Measurements from ENCODE around the gene MCOLN1.

Gene MCOLN1

DNA sequence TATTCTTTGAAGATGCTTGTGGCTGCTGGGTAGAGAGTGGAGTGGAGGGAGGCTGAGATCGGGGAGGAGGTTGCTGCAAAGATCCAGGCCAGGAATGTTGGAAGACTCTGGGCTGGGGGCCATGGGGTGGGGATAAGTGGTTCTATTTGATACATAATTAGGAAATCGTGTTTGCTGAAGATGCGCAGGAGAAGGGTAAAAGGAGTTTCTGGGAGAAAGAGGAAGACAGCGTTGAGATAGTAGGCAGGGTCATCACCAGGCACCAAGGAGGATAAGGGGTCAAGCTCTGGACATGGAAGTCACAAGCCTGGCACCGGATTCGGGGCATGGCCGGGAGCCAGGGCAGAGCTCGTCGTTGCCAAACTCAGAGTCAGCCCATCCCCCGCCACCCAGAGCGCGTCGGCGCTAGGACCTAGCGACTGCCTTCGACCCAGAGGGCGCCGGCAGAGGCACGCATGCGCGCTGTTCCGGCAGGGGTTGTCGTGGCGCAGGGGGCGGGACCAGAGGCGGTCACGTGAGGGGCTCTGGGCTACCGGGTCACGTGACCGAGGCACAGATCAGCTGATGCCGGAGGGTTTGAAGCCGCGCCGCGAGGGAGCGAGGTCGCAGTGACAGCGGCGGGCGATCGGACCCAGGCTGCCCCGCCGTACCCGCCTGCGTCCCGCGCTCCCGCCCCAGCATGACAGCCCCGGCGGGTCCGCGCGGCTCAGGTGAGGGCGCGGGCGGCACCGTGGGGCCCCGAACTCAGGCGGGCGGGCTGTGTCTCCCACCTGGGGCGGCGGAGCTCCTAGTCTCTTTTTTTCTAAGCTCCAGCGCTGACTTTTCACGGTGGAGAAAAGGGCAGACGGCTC, at the start of gene MCOLN1:
Gene MCOLN1, plus strand, starts transcription at position 553 of the 851 bp plus-strand sequence. Its CDS starts 127 bp downstream, at position 680.
- peak; percentile 100 for DNase-seq

DNA sequence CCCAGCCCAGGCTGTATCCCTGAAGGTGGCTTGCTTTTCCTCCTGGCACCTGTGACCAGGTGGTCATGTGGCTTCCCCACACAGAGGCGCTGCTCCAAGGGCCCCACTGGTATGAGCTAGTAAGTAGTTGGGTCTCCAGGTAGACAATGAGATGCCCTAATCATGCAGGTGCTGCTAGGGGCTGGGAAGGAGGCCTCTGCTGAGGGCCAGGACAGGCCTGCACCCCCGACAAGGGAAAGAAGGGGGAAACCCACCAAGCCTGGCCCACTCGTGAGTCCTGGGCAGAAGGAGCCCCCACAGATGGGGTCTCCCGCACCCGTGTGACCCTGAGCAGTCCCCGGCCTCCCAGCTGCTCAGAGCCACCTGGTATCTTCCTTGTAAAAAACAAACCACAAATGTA, 46.8 kb upstream of the MCOLN1 start:
- no peak for DNase-seq

DNA sequence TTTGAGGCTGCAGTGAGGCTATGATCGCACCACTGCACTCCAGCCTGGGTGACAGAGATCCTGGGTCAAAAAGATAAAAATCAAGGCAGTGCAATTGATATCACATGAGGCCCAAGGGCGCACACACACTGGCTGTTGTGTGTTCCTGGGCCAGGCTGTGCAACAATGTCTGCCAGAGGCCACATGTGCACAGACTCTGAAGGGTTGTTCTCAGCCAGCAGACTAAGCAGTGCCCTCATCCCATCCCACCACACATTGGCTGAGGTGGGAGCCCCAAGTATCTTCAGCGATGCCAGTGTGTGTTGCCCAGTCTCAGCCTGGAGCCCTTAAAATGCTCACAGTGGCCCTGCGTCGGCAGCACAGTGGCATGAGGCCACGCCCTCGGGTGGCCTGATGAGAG, 46.2 kb upstream of the MCOLN1 start:
- no peak for DNase-seq

DNA sequence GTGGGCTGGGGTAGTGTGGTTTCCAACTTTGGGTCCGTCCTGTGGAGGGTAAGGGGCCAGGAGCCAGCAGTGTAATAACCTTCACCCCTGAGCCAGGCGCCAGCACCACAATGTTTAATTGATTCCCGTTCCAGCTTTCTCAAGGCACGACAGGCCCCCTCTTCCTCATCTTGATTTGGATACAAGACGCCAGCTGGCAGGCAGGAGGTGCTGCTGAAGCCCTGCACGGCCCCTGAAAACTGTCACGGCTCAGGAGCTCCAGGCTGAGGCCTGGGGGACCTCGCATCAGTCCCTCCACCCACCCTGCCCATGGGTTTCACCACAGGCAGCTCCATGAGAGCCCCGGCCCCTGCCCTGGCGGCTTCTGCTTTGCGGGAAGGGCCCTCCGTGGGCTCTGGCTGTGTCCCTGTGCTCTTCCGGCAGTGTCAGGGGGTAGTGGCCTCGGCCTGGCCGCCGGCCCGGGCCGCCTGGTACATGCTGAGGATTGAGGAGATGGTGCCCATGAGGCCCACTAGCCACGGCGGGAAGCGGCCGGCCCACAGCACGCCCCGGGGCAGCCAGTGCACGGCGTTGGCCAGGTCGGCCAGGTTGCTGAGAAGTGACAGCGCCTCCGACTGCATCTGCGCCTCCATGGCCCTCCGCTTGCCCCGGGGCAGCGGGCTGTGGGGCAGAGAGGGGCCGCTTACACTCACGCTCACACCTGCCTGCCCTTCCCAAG, 45.5 kb upstream of the MCOLN1 start:
- DNase-seq, result no peak

DNA sequence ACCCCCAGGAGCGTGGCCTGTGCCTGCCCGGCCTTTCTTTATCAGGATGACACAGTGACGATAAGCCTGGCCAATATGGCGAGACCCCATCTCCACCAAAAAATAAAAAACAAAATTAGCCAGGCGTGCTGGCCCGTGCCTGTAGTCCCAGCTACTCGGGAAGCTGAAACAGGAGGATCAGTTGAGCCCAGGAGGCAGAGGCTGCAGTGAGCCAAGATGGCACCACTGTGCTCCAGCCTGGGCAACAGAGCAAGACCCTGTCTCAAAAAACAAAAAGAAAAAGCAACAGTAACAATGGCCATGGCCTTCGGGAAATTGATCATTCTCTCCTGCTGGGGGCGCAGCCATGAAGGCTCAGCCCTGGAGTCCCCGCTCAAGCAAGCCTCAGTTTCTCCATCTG, 44.7 kb upstream of the MCOLN1 start:
- no peak for DNase-seq

DNA sequence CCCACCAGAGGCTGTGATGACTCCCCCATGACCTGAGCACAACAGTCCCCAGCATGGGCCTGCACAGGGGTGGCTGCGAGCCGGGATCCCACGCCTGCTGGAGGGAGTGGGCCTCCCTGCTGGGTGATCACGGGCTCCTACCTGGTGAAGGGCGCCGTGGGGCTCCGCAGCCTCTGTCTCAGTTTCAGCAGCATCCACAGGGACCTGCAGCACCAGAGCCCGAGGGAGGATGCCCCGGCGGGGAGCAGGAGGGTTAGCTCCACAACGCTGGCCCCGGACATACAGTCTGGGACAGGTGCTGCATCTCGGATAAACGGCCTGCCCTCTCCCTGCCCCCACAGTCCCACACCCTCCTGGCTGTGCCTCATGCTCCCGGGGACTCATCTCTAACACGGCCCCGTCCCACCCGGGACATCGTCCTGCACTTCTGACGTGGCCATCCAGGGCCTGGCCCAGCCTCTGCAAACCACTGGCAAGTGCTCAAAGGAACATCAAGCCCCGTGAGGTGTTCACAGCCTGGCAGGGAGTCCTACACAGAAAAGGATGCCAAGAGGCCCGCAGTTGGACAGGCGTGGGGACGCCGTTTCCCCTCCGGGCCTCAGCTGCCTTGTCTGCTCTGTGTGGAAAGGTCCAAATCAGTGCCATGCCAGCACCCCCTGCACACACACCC, 44.1 kb upstream of the MCOLN1 start:
- no peak for DNase-seq

DNA sequence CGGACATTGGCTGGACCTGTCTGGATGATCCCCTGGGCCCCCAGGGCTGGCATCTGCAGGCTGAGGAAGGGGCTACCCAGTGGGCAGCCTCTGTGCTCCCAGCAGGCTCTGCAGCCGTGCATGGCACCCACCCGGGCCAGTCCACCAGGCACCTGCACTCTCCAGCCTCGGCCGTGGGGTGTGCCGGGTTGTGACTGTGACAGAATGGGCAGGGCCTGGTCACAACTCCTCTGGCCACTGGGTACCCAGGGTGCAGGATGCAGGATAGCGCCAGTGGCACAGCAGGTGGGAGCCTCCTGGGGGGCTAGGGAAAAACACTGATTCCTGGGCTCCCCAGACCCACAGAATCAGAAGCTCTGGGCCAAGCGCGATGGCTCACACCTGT, 43.6 kb upstream of the MCOLN1 start:
- DNase-seq, result no peak

DNA sequence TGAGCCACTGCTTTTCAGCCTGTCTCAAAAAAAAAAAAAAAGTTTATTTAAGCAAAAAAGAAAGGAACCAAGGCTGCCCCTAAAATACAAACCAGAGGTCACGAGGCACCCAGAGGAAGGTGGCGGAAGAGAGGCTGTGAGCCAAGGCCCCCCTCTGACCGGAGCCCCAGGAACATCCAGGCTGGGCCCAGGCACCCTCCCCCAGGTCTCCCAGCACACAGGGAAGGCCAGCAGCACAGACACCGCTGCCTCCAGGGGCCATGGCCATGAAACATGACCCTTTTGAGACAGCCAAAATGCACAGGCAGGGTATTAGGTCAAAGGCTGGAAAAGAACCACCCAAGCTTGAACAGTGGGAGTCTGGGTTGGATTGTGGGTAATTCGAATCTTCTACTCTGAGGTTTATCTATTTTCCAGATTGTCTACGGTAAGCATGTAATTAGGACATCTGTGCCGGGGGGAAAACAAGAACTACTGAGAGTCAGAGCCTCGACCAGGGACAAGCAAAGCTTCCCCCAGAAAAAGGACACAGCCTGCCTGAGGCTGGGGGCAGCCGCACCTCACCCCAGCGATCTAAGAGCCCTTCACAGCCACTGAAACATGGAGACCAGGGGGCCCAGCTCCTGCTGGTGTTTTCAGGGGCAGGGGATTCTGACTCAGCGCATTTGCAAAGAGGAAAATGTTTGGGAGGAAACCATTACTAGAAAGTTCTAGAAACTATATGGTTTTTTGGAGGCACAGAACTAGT, 42.0 kb upstream of the MCOLN1 start:
- no peak for DNase-seq

DNA sequence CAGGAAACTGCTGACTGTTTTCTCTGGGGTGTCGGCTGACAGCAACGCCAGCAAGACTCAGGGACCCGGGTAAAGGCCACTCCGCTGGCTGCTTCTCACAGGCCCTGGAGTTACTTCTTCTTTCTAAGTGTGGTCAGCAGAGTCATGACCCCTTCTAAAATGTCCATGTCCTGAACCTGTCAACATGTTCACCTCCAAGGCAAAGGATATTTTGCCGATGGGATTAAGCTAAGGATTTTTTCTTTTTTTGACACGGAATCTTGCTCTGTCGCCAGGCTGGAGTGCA, 41.5 kb upstream of the MCOLN1 start:
- no peak for DNase-seq

DNA sequence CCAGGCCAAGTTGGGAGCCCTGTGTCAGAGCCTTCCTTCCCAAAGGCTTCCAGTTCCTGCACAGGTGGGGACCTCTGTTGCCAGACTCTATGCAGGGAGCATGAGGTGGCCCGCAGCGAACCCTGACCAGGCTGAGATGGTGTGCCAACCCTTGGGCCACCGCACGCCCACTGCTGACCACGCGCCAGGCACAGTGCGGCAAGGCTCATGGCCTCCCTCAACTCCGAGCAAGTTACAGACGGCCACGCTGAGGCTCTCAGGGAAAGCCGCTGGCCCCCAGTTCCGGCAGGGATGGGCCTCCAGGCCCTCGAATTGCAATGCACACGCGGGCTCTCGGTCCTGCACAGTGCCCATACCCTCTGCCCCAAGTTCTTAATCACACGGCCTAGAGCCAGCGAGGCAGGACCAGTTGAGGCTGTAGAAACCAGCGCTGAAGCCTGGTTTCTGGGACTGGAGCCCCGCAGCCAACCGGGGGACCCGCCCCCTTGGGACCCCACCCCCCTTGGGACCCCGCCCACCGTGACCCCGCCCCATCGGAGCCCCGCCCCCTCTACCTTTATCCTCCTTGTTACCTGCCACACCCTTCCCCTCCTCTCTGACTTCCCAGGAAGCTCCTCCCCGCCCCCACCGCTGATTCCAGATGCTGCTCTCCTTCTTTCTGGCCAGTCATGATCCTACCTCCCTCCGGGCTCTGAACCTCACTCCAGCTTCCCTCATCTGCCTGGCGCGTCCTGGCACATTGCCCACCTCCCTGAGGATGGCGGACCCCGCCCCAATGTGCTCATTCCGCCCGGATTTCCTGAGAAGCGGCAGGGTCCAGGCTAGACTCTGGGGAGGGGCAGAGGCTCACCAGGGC, 39.6 kb upstream of the MCOLN1 start:
- DNase-seq, result no peak

DNA sequence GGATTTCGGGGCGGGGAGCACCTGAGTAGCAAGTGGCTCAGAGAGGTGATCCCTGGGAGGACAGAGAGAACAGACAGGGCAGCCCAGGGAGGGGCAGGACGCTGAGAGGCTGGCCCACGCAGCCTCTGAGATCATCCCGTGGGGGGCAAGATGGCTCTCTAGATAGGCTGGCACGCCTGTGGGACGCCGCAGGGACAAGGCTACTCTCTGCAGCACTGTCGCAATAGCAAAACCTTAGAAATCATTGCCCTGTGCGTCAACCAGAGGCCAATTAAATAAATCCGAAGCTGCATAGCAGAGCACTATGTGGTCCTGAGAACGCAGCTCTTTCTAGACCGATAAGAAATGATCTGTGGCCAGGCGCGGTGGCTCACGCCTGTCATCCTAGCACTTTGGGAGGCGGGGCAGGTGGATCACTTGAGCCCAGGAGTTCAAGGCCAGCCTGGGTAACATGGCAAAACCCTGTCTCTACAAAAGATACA, 38.7 kb upstream of the MCOLN1 start:
- no peak for DNase-seq

DNA sequence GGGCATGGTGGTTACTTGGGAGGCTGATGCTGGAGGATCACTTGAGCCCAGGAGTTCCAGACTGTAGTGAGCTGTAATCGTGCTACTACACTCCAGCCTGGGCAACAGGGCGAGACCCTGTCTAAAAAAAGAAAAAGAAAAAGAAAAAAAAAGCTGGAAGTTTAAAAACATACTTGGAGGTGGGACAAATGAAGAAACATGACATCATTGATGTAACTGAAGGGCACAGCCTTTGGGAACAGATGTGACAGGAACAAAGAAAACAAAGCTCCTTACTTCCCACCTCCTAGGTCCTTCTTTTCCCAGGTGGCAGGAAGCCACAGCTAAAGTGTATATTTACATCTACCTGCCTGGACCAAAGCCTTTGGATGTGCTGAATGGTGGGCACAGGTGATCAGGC, 35.5 kb upstream of the MCOLN1 start:
- DNase-seq, result no peak

DNA sequence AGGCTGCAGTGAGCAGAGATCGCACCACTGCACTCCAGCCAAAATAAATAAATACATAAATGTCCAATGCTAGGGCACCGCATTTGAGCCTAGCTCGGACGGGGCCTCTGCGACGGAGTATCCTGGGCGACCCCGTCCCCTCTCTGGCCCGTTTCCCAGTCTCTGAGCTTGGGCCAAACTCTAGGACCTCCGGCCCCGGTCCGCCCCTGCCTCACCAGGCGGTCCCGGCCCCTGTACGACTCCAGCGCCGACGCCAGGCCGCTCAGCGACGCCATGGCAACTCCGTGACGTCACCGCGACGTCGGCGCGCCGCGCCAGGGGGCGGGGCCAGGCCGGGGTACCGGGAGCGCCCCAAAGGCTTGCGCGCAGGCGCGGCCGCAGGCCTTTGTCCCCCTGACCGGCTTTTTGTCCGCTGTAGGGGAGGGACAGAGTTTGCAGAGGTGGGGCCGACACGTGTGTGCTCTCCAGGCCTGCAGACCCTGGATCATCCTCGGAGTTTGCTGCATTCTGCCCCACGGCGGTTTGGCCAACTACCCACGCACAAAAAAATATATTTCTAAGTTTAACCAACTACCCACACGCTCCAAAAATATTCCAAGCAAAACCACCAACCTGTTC, 33.6 kb upstream of the MCOLN1 start, which contains the start of gene PEX11G:
Gene PEX11G, minus strand, starts transcription at position 300 of the 618 bp plus-strand sequence. Its CDS starts 25 bp downstream, at position 275.
- DNase-seq, result peak; percentile 92 to 95

DNA sequence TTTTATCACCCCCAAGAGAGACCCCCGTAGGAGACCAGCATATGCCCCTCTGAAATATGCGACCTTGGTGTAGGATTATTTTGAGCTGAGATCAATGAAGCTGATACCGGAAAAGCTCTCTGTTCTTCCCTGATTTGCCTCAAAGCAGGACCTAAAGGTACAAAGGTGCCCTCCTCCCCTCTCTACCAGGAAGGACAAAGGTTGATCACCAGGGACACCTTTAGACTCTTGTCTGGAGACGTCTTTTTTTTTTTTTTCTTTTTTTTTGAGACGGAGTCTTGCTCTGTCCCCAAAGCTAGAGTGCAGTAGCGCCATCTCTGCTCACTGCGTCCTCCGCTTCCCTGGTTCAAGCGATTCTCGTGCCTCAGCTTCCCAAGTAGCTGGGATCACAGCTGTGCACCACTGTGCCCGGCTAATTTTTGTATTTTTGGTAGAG, 32.8 kb upstream of the MCOLN1 start:
- no peak for DNase-seq

DNA sequence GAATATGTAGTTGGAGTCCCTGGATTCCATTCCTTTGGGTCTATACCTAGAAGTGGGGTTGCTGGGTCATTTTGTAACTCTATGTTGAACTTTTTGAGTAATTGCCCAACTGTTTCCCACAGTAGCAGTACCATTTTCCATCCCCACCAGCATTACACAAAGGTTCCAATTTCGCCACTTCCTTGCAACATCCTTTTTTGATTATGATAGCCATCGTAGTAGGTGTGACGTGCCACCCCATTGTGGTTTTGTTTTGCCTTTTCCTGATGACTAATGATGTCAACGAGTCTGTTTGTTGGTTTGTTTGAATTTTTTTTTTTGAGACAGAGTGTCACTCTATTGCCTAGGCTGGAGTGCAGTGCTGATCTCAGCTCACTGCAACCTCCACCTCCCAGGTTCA, 30.3 kb upstream of the MCOLN1 start:
- peak; percentile 38 to 54 for DNase-seq

DNA sequence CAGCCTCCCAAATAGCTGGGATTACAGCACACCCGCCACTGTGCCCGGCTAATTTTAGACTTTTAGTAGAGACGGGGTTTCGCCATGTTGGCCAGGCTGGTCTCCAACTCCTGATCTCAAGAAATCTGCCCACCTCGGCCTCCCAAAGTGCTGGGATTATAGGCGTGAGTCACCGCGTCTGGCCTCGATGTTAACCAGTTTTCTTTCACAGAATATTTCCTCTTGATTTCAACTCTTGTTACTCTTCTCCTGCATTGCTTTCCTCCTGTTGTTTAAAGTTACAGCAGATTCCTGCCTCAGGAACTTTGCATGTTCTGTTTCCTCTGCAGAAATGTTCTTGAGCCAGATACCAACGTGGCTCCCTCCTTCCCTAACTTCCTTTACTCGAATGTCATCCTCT, 29.9 kb upstream of the MCOLN1 start:
- no peak for DNase-seq

DNA sequence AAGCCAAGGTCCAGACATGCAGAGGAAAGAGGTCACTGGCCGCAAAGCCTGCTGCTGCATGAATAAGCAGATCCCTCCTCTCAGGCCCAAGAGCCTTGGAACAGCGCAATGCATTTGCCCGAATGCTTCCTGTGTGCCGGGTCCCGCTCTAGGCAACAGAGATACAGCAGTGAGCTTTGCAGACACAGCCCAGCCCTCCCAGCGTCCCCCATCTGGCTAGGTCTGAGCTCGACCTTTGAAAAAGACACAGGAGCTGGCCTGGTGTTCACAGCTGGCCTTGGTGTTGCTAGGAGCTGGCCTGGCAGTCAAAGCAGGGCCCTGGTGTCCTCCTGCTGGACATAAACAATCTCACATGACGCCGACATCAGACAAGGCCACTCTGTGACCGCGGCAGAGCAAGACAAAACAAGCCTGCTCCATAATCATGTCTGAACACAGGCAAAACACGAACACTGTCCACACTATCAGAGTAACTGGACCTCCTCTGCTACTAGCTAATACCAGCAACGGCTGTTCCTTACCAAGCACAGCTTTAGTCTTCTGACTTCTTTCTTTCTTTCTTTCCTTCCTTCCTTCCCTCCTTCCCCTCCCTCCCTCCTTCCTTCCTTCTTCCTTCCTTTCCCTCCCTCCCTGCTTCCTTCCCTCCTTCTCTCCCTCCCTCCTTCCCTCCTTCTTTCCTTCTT, 27.9 kb upstream of the MCOLN1 start:
- no peak for DNase-seq

DNA sequence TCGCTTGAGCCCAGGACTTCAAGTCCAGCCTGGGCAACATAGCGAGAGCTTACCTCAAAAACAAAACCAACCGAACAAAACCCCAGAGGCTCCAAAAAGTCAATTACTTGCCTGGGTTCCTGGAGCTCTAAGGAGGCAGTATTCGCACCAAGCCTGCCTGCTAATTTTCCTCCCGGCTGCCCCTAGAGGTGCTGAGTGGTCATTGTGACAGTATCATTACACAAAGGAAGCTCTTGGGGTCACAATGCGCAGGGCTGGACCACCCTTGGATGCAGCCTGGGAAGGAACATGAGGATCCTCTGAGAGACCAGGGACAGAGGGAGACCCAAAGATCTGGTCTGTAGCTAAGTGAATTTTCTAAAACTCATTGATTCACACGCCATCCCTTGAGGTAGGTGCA, 25.1 kb upstream of the MCOLN1 start:
- no peak for DNase-seq

DNA sequence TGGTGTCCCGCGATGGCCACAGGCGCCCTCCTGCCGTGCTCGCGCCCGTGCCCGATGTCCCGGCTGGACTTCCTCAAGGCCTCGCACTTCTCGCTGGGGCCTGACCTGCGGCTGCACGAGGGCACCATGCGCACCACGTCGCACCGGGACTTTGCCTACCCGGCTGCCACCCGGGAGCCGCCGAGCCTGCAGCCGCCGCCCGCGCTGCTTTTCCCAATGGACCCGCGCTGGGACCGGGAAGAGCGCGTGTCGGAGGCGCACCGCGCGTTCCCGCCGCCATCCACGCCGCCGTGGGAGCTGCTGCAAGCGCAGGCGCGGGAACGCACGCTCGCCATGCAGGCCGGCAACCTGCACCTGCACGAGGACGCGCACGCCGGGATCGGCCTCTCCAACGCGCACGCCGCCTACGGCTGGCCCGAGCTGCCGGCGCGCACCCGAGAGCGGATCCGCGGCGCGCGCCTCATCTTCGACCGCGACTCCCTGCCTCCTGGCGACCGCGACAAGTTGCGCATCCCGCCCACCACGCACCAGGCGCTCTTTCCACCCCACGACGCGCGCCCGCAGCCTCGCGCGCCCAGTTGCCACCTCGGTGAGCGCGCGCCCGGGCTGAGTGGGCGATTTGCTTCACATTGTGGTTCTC, 21.5 kb upstream of the MCOLN1 start:
- peak; percentile 60 to 81 for DNase-seq

DNA sequence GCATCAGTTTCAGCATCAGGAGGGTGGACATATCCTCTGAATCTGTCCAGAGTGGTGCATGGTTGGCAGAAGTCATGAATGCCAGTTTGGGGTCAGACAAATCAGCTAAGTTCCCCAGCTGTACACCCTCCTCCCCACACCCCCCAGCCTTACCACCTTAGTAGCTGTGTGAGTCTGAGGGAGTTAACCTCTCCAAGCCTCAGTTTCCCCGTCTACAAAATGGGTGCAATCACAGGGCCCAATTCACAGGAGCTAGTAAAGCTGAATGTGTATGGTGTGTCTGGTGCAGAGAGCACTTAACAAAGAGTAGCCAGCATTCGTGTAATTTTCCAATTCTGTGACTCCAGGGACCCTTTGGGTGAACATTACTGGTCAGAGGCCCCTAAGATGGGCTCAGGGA, 19.9 kb upstream of the MCOLN1 start:
- no peak for DNase-seq

Data from stimulated activated CD4-positive, alpha-beta T cell treated with anti-CD3 and anti-CD28 coated beads, Interleukin-2, amount 100 ng/mL, for 24 hours (primary cell).